HG03039 (cell line): ENCODE results near the gene MARCHF5.
"Not testable (repeated sequence)": the region's sequence is repeated elsewhere in the genome, so short reads cannot be mapped to it uniquely, and the experiment has no call there.

Experiments used
- ATAC-seq: cut with Tn5 transposase; IDR thresholded peaks from one replicate; pipeline ENCODE4 v1.9.1; 2021; ENCODE audit warnings: mild to moderate bottlenecking, moderate library complexity; ENCODE audit not compliant: unreplicated experiment

Gene MARCHF5

DNA sequence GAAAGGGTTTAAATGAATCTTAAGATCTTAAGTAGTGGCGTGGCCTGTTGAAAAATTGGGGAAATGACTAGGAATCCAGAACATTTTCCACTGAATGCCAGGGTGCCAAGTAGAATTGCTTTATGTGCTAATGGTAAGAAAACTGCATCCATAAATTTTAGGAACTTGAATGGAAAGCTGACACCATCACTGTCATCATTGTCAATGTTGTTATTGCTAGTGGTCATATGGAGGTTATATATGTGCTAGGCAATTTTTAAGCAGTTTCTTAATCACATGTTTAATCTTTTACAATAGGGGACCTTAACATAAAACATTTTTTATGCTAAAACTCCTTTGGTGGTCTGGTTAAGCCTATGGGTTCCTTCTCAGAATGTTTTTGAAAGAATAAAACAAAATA is 13.1 kb downstream of the MARCHF5 start:
- ATAC-seq = no peak

DNA sequence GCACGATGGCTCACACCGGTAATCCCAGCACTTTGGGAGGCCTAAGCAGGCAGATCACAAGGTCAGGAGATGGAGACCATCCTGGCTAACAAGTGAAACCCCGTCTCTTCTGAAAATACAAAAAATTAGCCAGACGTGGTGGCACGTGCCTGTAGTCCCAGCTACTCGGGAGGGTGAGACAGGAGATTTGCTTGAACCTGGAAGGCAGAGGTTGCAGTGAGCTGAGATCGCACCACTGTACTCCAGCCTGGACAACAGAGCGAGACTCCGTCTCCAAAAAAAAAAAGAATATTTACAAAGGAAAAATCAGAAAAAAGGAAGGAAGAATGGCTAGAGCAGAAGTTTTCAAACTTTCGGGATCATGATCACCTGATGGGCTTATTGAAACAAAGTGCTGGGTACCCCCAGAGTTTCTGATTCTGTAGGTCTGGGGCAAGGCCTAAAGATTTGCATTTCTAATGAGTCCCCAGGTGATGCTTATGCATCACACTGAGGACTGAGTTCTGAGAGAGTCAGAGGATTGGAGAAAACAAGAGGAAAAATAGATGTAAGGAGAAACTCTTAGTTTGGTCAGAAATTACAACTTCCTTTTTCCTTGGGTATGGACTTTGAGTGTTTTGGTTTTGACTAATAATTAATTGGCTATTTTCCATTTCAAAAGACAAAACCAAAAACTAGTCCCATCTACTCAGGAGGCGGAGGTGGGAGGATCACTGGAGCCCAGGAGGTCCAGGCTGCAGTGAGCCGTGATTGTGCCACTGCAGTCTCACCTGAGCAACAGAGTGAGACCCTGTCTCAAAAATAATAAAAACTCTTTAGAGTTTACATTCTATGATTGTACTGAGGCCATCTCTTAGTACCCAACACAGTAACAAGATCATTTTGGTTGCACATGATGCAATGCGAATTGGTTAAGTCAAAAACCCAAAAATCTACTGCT is 14.4 kb downstream of the MARCHF5 start:
- ATAC-seq = no peak

DNA sequence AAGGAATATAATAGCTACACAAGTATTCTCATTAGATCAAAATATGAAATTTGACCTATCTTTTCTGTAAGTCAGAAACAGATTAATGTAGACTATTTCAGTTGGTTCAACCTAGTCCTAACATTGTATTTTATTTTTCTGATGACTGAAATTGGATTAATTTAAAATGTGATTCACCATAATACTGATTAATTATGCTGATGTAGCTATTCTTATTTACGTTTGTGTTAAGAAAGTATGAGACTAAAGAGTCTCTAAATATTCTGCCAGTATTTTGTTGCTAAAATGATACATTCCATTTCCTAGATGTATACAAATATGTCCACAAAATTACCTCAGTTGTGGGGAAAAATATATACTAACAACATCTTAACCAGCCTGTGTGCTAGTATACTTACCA is 18.3 kb downstream of the MARCHF5 start:
- ATAC-seq = no peak

DNA sequence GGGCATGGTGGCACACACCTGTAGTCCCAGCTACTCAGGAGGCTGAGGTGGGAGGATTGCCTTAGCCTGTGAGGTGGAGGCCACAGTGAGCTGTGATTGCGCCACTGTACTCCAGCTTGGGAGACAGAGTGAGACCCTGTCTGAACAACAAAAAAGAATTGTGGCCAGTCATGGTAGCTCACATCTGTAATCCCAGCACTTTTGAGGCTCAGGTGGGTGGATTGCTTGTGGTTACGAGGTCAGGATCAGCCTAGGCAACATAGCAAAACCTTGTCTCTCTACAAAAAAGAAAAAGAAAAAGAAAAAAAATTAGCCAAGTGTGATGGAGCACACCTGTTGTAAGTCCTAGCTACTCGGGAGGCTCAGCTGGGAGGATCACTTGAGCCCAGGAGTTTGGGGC is 22.8 kb downstream of the MARCHF5 start:
- ATAC-seq = no peak

DNA sequence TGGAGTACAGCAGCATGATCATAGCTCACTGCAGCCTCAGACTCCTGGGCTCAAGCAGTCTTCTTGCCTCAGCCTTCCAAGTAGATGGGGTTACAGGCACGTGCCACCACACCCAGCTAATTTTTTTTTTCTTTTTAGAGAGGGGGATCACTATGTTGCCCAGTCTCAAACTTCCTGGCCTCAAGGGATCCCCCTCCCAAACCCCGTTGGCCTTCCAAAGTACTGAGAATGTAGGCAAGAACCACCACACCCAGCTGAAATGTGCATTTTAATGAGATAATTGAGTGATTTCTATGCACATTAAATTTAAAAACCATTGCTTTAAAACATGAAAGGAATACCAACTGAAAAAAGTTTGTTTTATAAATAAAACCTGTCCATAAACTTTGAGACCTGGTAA is 25.6 kb downstream of the MARCHF5 start:
- ATAC-seq = no peak

DNA sequence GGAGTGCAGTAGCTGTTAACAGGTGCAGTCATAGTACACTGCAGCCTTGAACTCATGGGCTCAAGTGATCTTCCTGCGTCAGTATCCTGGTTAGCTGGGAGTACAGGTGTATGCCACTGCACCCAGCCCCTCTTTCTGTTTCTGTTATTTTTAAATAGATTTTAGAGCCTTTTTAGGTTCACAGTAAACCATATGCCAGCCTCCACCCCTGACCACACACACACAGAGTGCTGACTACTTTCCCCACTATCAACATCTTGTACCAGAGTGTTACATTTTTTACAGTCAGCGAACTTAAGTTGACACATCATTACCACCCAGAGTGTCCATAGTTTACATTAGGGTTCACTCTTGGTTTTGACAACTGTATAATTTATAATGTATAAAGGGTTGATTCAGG is 32.1 kb downstream of the MARCHF5 start:
- no peak for ATAC-seq

DNA sequence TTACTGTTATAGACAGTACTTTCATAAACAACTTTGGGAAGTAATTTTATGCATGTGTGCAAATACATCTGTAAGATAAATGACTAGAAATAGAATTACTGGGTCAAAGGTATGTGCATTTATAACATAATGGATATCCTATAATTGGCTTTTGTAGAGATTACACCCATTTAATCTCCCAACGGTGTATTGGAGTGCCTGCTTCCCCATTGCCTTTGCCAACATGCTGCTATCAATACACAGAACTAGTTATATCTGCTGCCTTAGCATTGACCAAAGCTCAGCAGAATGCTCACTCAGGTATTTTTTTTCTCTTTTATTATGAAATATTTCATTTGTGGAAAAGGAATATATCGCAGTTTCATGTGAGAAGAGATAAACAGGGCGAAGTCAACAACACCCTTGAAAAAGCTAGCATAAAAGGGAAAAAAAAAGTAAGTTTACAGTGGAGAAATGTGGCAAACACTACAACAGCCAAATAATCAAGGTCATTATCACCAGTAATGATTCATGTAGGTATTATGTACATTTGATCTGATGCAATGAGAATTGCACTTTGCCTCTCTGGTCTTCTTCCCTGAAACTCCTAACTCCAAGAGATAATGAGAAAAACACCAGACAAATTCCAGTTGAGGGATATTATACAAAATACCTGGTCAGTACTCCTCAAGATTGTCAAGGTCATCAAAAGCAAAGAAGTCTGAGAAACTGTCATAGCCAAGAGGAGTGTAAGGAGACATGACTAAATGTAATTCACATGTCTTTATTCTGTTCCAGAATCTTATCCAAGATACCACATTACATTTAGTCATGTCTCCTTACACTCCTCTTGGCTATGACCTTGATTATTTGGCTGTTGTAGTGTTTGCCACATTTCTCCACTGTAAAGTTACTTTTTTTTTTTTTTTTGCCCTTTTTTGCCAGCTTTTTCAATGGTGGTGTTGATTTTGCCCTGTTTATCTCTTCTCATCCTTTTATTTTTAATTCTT is 36.8 kb downstream of the MARCHF5 start:
- no peak for ATAC-seq

DNA sequence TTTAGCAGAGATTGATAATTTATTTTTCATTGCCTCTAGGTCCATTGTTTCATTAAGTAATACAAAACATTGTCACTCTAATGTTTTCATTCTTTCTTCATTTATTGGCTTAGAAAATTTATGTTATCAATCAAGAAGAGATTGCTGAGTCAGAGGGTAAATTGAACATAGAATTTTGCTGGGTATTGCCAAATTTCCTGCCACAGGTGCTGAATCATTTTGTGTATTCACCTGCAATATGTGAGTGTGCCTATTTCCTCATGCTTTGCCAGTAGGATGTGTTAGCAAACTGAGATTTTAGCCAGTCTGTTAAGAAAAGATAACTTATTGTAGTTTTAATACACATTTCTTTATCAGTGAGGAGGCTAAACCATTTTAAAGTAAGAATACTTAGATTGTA is 38.0 kb downstream of the MARCHF5 start:
- no peak for ATAC-seq

DNA sequence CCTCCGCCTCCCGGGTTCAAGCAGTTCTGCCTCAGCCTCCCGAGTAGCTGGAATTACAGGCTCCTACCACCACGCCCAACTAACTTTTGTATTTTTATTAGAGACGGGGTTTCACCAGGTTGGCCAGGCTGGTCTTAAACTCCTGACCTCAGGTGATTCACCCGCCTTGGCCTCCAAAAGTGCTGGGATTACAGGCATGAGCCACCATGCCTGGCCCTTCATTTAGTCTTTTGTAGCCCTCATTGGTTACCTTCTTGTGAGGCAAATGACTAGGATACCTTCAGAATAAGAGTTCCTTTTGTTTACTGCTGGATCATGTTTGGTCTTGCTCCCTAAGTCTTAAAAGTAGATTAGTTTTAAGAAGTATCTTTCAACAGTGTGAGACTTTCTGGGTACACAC is 39.0 kb downstream of the MARCHF5 start:
- ATAC-seq = not testable (repeated sequence)

DNA sequence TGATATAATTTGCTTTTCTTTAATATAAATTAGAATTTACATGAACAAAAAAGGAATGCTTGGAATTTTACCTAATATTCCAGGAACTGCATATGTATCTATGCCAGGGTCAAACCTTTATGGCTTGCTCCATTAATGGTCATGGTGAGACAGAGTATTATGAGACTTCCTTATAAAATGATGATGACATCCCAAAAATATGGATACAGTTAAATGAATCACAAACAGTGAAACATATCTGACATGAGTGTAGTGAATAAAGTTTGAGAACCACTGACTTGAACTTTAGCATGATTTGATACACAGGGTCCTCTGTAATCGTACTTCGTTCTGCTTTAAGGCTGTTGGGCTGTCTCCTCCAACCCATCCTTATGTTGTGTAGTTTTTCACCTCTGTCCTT is 51.8 kb downstream of the MARCHF5 start:
- ATAC-seq = no peak

DNA sequence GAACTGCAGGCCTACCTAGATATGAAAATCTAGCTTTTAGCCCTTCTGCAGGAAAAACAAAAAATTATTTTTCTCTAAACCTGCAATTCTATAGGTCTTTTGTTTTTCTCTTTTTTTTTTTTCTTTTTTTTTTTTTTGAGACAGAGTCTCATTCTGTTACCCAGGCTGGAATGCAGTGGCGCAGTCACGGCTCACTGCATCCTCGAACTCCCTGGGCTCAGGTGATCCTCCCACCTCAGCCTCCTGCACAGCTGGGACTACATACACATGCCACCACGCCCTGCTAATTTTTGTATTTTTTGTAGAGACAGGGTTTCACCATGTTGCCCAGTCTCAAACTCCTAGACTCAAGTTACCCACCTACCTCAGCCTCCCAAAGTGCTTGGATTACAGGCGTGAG is 54.6 kb downstream of the MARCHF5 start:
- ATAC-seq = not testable (repeated sequence)

DNA sequence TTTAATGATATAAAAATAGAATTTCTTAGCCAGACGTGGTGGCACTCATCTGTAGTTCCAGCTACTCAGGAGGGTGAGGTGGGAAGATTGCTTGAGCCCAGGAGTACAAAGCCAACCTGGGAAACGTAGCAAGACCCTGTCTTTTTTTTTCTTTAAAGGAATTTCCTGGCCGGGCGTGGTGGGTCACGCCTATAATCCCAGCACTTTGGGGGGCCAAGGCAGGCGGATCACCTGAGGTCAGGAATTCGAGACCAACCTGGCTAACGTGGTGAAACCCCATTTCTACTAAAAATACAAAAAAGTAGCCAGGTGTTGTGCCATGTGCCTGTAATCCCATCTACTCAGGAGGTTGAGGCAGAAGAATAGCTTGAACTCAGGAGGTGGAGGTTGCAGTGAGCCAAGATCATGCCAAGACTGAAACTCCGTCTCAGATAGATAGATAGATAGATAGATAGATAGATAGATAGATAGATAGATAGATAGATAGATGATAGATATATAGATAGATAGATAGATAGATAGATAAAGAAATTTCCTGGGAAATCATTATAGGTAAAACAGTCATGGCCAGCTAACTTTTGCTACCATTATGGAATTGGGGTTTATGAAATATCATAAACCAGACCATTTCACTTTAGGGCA is 56.2 kb downstream of the MARCHF5 start:
- not testable (repeated sequence) for ATAC-seq

DNA sequence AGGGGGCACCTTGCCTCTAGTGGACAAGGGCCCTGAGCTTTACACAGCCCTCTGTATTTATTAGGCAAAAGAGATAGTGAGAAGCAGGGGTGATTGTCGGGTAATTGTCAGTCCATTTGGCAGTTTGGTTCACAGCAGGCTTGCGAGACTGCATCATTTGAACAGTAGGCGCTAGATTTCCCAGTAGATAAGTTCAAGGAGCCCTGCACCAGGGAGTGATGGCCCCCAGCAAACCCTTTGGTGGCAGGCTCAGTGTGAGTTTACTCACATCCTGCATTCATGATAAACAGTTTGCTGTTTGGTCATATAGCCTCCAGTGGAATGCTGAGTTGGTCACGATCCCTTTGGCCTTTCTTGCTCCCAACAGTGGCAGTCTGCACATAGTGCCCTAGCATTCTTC is 59.4 kb downstream of the MARCHF5 start:
- no peak for ATAC-seq

DNA sequence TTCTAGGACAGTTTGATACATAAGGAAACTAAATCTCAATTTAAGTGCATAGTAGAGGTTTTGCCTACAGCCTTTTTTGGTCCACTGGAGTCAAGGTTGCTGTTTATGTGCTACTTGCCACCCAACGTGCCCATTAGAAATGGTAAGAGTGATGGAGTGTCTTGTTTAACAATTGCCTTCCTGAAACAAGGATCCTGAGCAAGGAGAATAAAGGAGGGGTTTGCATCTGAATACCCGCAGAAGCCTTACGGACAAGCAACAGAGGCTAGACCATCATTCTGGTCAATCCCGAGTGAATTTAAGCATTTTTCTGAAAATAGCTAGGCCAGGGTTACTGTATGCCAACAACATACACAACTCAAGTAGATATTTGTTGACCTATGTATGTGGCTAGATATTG is 63.6 kb downstream of the MARCHF5 start:
- no peak for ATAC-seq

DNA sequence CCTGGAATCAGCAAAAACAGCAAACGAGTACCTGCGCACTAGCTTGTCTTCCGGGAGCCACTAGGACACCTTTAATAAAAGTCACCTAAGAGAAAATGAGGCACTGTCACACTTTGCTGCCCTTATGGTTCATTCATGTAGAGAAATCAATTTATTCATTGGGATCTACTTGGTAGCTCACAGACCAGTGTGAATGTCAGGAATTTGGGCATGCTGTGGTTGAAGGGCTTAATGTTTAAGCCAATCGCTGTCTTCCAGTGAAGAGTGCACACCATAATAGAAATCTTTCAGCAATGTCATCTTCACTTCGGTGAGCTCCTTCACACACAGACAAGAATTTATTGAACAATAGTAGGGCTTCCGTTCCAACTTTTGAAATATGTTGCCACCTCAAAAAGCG is 65.1 kb downstream of the MARCHF5 start:
- ATAC-seq = no peak

DNA sequence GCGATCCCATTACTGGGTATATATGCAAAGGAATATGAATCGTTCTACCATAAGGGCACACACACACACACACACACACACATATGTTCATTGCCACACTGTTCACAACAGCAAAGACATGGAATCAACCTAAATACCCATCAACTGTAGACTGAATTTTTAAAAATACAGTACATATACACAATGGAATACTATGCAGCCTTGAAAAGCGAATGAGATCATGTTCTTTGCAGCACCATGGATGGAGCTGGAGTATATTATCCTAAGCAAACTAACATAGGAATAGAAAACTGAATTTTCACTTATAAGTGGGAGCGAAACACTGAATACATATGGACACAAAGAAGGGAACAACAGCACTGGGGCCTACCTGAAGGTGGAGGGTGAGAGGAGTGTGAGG is 72.5 kb downstream of the MARCHF5 start:
- no peak for ATAC-seq

DNA sequence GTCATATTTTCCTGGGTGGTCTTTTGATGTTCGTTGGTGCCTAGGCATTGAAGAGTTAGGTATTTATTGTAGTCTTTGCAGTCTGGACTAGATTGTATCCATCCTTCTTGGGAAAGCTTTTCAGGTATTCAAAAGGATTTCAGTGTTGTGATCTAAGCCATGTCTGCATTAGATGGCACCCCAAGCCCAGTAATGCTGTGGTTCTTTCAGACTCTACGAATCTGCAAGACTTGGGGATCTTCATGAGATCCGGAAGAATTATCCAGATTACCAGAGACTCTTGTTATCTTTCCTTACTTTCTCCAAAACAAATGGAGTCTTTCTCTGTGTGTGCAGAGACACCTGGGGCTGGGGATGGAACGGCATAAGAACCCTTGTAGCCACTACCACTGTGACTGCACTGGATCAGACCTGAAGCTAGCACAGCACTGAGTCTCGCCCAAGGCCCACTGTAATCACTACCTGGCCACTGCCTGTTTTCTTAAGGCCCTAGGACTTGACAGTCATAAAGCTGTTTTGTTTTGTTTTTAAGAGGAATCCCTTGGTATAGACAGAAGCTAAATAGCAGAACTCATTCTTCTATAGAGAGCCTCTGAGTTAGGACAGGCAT is 75.5 kb downstream of the MARCHF5 start:
- ATAC-seq = no peak

DNA sequence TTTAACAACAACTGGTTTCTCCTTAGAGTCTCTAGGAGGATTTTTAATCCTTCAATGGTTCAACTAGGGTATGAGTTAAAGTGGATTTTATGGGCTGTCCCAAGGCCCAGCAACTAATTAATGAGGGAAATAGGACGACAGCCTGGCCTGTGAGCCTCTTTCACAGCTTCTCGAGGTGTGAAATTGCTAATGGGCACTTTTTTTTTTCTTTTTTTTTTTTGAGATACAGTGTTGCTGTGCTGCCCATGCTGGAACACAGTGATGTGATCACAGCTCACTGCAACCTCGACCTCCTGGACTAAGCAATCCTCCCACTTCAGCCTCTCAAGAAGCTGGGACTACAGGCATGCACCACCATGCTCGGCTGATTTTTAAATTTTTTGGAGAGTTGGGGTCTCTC is 87.0 kb downstream of the MARCHF5 start:
- ATAC-seq = no peak

DNA sequence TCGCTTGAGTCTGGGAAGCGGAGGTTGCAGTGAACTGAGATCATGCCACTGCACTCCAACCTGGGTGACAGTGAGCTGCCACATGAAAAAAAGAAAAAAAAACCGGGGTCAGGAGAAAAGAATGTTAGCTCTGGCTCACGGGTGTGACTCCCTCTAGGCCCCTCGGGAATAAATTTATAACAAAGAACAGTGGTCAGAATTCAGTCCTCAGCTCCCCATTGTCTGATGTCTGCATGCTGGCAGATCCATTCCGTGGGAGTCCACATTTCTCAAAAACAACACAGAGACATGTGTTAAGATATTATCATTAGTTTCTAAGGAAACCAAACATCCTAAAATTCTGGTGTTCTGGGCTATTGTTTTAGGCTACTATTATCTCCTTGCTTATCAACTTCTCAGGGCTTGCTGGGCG is 90.6 kb downstream of the MARCHF5 start:
- ATAC-seq = no peak

DNA sequence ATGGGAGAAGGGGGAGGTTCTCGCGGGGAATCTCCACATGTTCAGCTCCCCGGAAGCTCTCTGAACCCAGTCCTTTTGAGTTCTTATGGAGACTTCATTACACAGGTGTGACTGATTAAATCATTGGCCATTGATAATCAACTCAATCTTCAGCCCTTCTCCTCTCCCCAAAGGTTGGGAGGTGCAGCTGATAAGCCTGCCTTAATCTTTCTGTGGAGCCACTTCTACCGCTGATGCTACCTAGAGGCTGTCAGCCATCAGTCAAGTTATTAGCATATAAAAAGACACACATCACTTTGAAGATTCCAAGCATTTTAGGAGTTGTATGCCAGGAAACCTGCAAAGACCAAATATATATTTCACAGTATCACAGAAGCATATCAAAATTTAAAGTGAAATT is 91.7 kb downstream of the MARCHF5 start:
- no peak for ATAC-seq

DNA sequence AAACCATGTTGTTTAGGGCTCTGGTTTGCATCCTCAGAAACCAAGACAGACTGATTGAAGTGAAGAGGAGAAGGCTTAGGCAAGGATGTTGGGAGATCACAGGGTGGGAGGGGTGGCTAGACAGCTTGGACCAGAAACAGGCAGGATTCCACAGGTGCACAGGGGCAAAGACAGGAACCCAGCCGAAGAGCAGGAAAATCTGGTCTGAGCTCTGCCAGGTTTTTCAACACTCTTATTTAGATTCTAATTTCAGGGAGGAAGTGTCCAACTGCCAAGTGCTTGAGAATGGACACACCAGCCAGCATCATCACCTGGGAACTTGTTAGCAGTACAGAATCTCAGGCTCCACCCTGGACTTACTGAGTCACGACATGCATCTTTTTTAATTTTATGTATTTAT is 93.8 kb downstream of the MARCHF5 start:
- ATAC-seq = no peak
